GM18502 (cell line): ENCODE measurements around the gene SLC13A2.
"Not testable (repeated sequence)": the region's sequence is repeated elsewhere in the genome, so short reads cannot be mapped to it uniquely, and the experiment has no call there.

Experiments
- ATAC-seq: cut with Tn5 transposase; IDR thresholded peaks from one replicate; pipeline ENCODE4 v1.9.1; 2021; ENCODE audit warnings: mild to moderate bottlenecking; ENCODE audit not compliant: unreplicated experiment, poor library complexity

Gene SLC13A2

GRCh38 chr17:28511858-28512461, 38.5 kb downstream of the SLC13A2 start:
- ATAC-seq = no peak

GRCh38 chr17:28513476-28513875, 40.0 kb downstream of the SLC13A2 start:
- no peak for ATAC-seq

- ATAC-seq = no peak
Measured at GRCh38 chr17:28514561-28515002, 41.1 kb downstream of the SLC13A2 start.

GRCh38 chr17:28515518-28515917, 42.1 kb downstream of the SLC13A2 start:
- ATAC-seq = no peak

- no peak for ATAC-seq
Measured at GRCh38 chr17:28518132-28518531, 44.7 kb downstream of the SLC13A2 start.

GRCh38 chr17:28518578-28518977, 45.1 kb downstream of the SLC13A2 start:
- ATAC-seq = no peak

GRCh38 chr17:28519236-28519635, 45.8 kb downstream of the SLC13A2 start:
- ATAC-seq = no peak

GRCh38 chr17:28520687-28521086, 47.2 kb downstream of the SLC13A2 start:
- no peak for ATAC-seq

GRCh38 chr17:28521311-28522085, 48.1 kb downstream of the SLC13A2 start:
- ATAC-seq = no peak

- ATAC-seq = not testable (repeated sequence)
Measured at GRCh38 chr17:28522281-28522680, 48.8 kb downstream of the SLC13A2 start.

GRCh38 chr17:28523186-28523585, 49.7 kb downstream of the SLC13A2 start:
- ATAC-seq = no peak

- no peak for ATAC-seq
Measured at GRCh38 chr17:28523876-28524275, 50.4 kb downstream of the SLC13A2 start.

- ATAC-seq = no peak
Measured at GRCh38 chr17:28524476-28525424, 51.3 kb downstream of the SLC13A2 start.

- no peak for ATAC-seq
Measured at GRCh38 chr17:28526381-28526780, 52.9 kb downstream of the SLC13A2 start.

- ATAC-seq = no peak
Measured at GRCh38 chr17:28527181-28527681, 53.8 kb downstream of the SLC13A2 start.

GRCh38 chr17:28527859-28528258, 54.4 kb downstream of the SLC13A2 start:
- no peak for ATAC-seq

GRCh38 chr17:28528327-28529012, 55.0 kb downstream of the SLC13A2 start:
- ATAC-seq = no peak

GRCh38 chr17:28529013-28529400, 55.6 kb downstream of the SLC13A2 start:
- ATAC-seq = no peak

- no peak for ATAC-seq
Measured at GRCh38 chr17:28530250-28530649, 56.8 kb downstream of the SLC13A2 start.

- no peak for ATAC-seq
Measured at GRCh38 chr17:28530926-28531325, 57.5 kb downstream of the SLC13A2 start.
